ENCODE results near the gene ABHD3. TPM values are rescaled to one million over a fixed set of nuclear protein-coding genes. Genes with fewer than 3 reads are reported as not detected.

The ABHD3 gene
- total and polyA plus RNA-seq, 2 of the 8 experiments (the other 6 are each of a cell fraction or from before 2014, with no cell fraction given): 8.4 to 12.1 TPM

- TF ChIP-seq CTCF (IDR thresholded peaks at IDR 0.05; ENCODE audit: control extremely low read depth in 1 of 3, insufficient read depth in 1 of 3, low read depth in 1 of 3, low read length in 3 of 3) (no peak), ATF2 (IDR thresholded peaks at IDR 0.05; ENCODE audit: low read length) (no peak), TAF7 (optimal IDR thresholded peaks at IDR 0.05; ENCODE audit: borderline replicate concordance, low read depth, low read length) (no peak)
Observed at GRCh38 chr18:21680161-21680560, 24.4 kb downstream of the ABHD3 start (continued).

Measured in H1 (cell line).